ENCODE results near the gene SSH3.

GRCh38 chr11:67255353-67255752 lies 48.0 kb upstream of the SSH3 start:
- TF ChIP-seq POLR2A (IDR thresholded peaks at IDR 0.05), result no peak
- TF ChIP-seq, protein P1, sequence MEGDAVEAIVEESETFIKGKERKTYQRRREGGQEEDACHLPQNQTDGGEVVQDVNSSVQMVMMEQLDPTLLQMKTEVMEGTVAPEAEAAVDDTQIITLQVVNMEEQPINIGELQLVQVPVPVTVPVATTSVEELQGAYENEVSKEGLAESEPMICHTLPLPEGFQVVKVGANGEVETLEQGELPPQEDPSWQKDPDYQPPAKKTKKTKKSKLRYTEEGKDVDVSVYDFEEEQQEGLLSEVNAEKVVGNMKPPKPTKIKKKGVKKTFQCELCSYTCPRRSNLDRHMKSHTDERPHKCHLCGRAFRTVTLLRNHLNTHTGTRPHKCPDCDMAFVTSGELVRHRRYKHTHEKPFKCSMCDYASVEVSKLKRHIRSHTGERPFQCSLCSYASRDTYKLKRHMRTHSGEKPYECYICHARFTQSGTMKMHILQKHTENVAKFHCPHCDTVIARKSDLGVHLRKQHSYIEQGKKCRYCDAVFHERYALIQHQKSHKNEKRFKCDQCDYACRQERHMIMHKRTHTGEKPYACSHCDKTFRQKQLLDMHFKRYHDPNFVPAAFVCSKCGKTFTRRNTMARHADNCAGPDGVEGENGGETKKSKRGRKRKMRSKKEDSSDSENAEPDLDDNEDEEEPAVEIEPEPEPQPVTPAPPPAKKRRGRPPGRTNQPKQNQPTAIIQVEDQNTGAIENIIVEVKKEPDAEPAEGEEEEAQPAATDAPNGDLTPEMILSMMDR (IDR thresholded peaks at IDR 0.05), result no peak
